Nephron progenitor cell (in vitro differentiated cells): ENCODE results near the gene MDGA2.

Source experiments
- DNase-seq: peaks from one replicate; pipeline ENCODE4 v3.0.0; 2021
- H3K27ac Mint-ChIP-seq: 2 replicates; pipeline ENCODE4 v1.8.0; 2021; ENCODE audit warnings: mild to moderate bottlenecking, moderate library complexity, mixed read lengths
- H3K27me3 Mint-ChIP-seq: 2 replicates; pipeline ENCODE4 v1.8.0; 2021; ENCODE audit warnings: mild to moderate bottlenecking, low read depth, mixed read lengths; ENCODE audit not compliant: poor library complexity
- H3K36me3 Mint-ChIP-seq: 2 replicates; pipeline ENCODE4 v1.8.0; 2021; ENCODE audit warnings: low read depth, mixed read lengths
- H3K4me1 Mint-ChIP-seq: 2 replicates; pipeline ENCODE4 v1.8.0; 2021; ENCODE audit warnings: mixed read lengths
- H3K4me3 Mint-ChIP-seq: 2 replicates; pipeline ENCODE4 v1.8.0; 2021; ENCODE audit warnings: mild to moderate bottlenecking, moderate library complexity, mixed read lengths
- H3K9me3 Mint-ChIP-seq: 2 replicates; pipeline ENCODE4 v1.8.0; 2021; ENCODE audit warnings: mild to moderate bottlenecking, moderate library complexity, mixed read lengths
- CTCF ChIP-seq: fragments of 200-600 bp; sonication (generic); IDR thresholded peaks from 2 replicates; pipeline ENCODE4 v1.5.0; 2021; ENCODE audit warnings: antibody characterized with exemption

The MDGA2 gene

GRCh38 chr14:47270715-47271114 lies 404.7 kb downstream of the MDGA2 start:
- Mint-ChIP-seq H3K9me3 (no peaks in the 10 kb centered on the region), H3K4me1 (no peaks in the 10 kb centered on the region), H3K36me3 (no peaks in the 10 kb centered on the region), H3K27ac (no peak overlapping the region), H3K27me3 (no peaks in the 10 kb centered on the region), H3K4me3 (no peak overlapping the region)
- TF ChIP-seq CTCF = no peak
- no peak for DNase-seq

GRCh38 chr14:47269756-47270492 lies 405.5 kb downstream of the MDGA2 start:
- DNase-seq = no peak
- Mint-ChIP-seq H3K4me3 (no peak overlapping the region), H3K9me3 (no peaks in the 10 kb centered on the region), H3K27me3 (no peaks in the 10 kb centered on the region), H3K36me3 (no peaks in the 10 kb centered on the region), H3K27ac (no peak overlapping the region), H3K4me1 (no peaks in the 10 kb centered on the region)
- TF ChIP-seq CTCF = no peak

- H3K4me1 Mint-ChIP-seq = no peaks in the 10 kb centered on the region
- no peak overlapping the region for H3K27ac Mint-ChIP-seq
- TF ChIP-seq CTCF = no peak
- H3K27me3 Mint-ChIP-seq = no peaks in the 10 kb centered on the region
- no peaks in the 10 kb centered on the region for H3K9me3 Mint-ChIP-seq
- H3K4me3 Mint-ChIP-seq = no peak overlapping the region
- DNase-seq = no peak
- H3K36me3 Mint-ChIP-seq = no peaks in the 10 kb centered on the region
Observed at GRCh38 chr14:47264842-47265241, 410.6 kb downstream of the MDGA2 start.

GRCh38 chr14:47262801-47263200 lies 412.6 kb downstream of the MDGA2 start:
- no peak for DNase-seq
- H3K4me3 Mint-ChIP-seq = no peak overlapping the region
- no peak for TF ChIP-seq CTCF
- no peaks in the 10 kb centered on the region for H3K9me3 Mint-ChIP-seq
- no peaks in the 10 kb centered on the region for H3K27me3 Mint-ChIP-seq
- no peak overlapping the region for H3K27ac Mint-ChIP-seq
- H3K36me3 Mint-ChIP-seq = no peaks in the 10 kb centered on the region
- no peaks in the 10 kb centered on the region for H3K4me1 Mint-ChIP-seq

GRCh38 chr14:47261350-47261749 lies 414.1 kb downstream of the MDGA2 start:
- no peaks in the 10 kb centered on the region for H3K4me1 Mint-ChIP-seq
- no peak for DNase-seq
- H3K9me3 Mint-ChIP-seq = no peaks in the 10 kb centered on the region
- no peak overlapping the region for H3K4me3 Mint-ChIP-seq
- no peak for TF ChIP-seq CTCF
- H3K27me3 Mint-ChIP-seq = no peaks in the 10 kb centered on the region
- no peak overlapping the region for H3K27ac Mint-ChIP-seq
- H3K36me3 Mint-ChIP-seq = no peaks in the 10 kb centered on the region

GRCh38 chr14:47259796-47260195 lies 415.6 kb downstream of the MDGA2 start:
- H3K27me3 Mint-ChIP-seq = no peaks in the 10 kb centered on the region
- H3K4me3 Mint-ChIP-seq = no peak overlapping the region
- H3K4me1 Mint-ChIP-seq = no peaks in the 10 kb centered on the region
- DNase-seq = no peak
- no peaks in the 10 kb centered on the region for H3K36me3 Mint-ChIP-seq
- no peak for TF ChIP-seq CTCF
- H3K27ac Mint-ChIP-seq = no peak overlapping the region
- no peaks in the 10 kb centered on the region for H3K9me3 Mint-ChIP-seq
